HG02981 (cell line): ENCODE measurements around the gene SLC9C1.
"Not testable (repeated sequence)": the region's sequence is repeated elsewhere in the genome, so short reads cannot be mapped to it uniquely, and the experiment has no call there.

Experiments used
- ATAC-seq: cut with Tn5 transposase; IDR thresholded peaks from one replicate; pipeline ENCODE4 v1.9.1; 2021; ENCODE audit warnings: mild to moderate bottlenecking, moderate library complexity; ENCODE audit not compliant: unreplicated experiment

Gene SLC9C1

DNA sequence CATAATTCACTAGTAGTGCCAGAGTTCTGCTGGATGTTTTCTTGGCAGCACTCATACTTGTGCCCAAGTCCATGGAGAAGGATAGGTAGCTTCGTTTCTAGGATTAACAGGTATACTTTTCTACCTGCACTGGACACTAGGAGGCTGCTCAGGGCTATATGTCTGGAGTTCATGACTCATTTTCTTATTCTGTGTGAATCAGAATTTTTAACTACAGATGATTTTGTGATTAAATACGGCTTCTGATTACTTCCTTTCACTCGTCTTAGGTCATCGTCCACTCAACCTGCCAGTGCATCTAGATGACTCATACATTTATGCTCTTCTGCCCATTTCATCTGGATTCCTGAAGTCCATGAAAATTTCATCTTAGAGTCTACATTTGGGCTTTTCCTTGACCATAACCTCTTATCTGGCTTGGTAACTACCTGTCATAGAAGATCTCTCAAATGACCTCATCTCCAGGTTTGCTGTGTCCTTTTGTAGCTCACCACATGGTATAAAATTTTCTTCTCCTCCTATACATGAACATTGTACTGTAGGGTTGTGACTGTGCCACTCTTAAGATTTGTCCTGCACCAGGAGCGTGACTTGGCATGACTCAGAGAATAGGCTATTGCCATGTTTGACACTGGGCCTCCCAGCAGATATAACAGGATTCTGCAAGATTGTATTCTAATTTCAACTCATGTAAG is 94.2 kb downstream of the SLC9C1 start:
- ATAC-seq: no peak

DNA sequence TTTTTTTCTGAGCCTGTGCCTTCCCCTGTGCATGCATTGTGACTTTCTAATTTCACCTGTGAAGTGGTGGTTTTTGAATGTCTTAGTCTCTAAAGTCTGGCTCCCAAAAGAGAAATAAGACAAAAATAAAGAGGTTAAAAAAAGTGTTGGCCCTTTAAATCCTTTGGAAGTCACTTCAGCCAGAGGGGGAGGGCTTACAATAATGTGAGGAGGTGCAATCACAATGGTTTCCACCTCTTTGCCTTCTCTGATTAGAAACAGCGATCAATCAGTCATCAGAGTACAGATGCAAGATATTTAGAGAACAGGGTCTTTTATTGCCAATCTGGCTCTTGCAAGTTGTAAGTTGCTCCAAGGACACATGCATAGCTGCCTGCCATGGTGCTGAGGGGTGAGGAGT is 96.9 kb downstream of the SLC9C1 start:
- ATAC-seq: no peak

DNA sequence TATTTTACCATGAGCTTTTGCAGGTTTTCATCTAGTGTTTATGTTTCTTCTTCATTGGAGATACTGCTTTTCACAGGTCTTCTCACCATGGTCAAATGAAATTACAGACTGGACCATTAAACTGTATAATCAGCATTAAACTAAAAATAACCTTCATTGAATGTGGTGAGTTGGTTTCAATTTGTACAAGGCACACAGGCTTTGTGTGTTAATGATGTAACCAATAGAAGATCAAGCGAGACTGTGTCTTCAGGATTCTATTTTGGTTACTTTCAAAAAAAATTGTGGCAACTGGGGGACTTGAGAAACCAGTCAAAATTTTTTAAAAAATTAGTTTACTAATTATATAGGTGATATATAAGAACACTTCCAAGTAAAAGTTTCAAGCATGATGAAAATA is 106.7 kb downstream of the SLC9C1 start:
- no peak for ATAC-seq

DNA sequence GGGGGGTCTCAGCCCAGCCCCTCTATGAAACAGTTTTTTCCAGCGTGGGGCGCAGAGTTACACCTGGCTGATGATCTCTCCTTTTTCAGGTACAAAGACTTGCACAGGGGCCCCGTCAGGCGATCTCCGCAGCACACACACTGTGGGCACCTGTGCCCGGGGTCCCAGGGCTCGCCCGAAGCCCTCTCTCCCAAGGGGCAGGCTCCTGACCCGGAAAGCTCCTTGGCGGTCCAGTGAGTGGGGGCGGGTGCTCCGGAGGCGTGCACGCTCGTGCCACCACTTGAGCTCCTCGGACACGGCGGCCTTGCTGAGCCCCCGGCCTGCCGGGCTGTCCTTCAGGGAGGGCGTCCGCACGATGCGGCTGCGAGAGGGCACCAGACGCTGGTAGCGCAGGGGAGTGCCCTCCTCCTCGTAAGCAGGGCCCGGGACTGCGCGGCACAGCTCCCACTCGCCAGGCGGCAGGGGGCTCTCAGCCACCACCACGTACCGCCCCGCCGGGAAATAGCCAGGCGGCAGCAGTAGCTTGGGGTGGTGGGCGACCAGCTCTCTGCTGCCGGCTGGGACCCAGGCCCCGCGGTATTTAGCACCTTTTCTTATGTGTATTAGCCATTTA is 108.5 kb downstream of the SLC9C1 start:
- not testable (repeated sequence) for ATAC-seq

DNA sequence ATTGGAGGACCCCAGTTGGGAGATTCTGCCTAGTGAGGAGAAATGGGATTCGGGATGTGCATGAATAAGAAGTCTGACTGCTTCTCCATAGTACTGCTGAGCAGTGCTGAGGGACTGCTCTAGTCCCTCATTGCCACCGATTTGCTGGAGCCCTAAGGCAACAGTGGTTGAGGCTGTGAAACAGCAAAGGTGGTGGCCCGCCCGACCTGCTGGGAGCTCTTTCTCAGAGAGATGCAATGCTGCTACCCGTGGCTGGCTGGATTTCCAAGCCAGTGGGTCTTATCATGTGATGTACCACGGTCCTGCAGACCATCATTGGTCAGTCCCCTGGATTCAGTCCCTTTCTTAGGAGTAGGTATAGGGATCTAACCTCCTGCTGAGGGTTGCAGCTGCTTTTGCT is 118.4 kb downstream of the SLC9C1 start:
- no peak for ATAC-seq

DNA sequence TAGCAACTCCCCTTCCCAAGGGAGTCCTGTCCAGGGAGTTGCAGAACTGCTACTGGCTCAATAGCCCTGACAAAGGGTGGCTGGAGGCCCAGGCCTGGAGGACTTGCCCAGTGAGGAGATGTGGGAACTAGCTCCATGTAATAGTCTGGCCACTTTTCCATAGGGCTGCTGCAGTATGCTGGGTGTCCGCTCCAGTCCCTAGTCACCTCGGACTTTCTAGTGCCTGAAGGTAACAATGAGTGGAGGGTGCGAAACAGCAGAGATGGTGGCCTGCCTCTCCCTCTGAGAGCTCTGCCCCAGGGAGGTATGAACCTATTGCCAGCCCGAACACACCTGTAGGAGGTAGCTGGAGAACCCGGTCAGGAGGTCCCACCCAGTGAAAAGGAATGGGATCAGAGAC is 119.0 kb downstream of the SLC9C1 start:
- no peak for ATAC-seq

DNA sequence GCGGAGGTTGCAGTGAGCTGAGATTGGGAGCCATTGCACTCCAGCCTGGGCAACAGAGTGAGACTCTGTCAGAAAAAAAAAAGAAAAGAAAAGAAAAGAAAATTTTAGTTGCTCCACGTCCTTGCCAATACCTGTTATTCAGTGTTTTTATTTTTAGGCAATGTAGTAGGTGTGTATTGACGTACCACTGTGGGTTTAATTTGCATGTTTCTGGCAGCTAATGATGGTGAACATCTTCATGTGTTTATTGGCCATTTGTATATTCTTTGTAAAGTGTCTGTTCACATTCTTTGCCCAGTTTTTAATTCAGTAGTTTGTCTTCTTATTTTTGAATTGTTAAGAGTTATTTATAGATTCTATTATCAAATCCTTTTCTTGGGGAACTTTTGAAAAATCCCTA is 122.9 kb downstream of the SLC9C1 start:
- ATAC-seq: no peak

DNA sequence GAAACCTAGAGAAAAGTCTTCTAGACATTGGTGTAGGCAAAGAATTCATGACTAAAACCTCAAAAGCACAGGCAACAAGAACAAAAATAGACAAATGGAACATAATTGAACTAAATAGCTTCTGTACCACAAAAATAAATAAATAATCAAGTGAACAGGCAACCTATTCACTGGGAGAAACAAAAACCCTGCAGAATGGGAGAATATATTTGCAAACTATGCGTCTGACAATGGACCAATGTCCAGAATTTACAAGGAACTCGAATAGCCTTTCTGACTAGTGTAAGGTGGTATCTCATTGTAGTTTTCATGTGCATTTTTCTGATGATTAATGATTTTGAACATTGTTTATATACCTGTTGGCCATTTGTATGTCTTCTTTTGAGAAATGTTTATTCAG is 124.0 kb downstream of the SLC9C1 start:
- no peak for ATAC-seq

DNA sequence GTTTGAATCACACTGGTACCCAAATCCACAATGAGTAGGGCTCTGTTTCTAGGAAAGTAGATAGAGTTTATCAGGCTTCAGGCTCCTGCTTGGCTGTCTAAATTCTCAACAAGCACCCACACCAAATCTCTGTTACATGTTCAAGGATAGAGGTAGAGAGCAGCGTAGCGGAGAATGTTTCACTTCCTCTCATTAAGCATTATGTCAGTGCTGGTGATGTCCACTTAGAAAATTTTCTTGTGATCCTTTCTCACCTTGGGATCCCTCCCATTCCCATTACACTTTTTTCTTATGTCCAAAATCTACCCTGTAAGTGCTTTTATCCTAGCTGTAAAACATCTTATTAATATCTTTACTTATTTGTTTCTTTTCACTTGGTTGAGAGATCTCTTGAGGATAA is 126.3 kb downstream of the SLC9C1 start:
- peak; percentile 76 for ATAC-seq

DNA sequence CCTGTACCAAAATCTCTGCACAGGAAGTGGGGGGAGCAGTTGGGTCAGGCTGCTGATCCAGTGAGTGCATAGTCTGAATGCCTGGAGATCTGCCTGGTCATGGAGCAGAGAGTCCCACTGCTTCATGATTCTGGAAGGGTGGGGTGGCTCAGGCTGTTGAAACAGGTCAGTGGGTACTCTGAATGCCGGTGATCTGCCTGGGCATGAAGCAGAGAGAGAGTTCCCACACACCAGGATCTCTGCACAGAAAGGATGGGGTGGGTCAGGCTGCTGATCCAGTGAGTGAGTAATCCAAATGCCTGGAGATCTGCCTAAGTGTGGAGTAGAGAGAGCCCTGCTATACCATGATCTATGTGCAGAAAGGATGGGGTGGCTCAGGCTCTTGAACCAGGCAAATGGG is 144.9 kb downstream of the SLC9C1 start:
- ATAC-seq: no peak

DNA sequence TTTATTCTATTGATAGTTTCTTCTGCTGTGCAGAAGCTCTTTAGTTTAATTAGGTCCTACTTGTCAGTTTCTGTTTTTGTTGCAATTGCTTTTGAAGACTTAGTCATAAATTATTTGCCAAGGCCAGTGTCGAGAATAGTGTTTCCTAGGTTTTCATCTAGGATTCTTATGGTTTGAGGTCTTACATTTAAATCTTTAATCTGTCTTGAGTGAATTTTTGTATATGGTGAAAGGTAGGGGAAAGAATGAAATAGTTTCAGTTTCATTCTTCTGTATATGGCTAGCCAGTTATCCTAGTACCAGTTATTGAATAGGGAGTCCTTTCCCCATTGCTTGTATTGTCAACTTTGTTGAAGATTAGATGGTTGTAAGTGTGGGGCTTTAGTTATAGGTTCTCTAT is 150.3 kb downstream of the SLC9C1 start:
- no peak for ATAC-seq

DNA sequence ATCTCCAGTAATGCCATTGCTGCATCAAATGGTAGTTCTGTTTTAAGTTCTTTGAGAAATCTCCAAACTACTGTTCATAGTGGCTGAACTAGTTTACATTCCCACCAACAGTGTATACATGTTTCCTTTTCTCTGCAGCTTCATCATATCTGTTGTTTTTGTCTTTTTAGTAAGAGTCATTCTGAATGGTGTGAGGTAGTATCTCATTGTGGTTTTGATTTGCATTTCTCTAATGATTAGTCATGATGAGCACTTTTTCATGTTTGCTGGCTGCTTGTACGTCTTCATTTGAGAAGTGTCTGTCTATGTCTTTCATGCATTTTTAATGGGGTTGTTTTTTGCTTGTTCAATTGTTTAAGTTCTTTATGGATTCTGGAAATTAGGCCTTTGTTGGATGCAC is 150.8 kb downstream of the SLC9C1 start:
- ATAC-seq: peak; percentile 72

DNA sequence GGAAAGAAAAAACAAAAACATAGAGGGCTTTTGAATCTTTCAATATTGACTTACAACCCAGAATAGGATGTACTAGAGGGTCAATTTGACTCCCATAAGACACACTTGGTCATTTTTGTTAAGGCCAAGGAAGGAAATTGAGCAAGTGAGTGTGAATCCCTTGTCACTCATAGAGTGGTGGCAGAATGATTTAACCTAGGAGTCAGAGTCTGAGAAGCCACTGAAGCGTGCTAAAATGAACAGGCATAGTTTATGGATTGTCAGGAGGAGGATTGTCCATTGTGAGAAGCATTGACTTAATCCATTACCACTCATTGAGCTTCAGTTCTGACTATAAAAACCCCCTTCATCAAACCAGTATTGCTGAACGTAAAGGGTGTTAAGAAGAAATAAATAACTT is 152.7 kb downstream of the SLC9C1 start:
- no peak for ATAC-seq

DNA sequence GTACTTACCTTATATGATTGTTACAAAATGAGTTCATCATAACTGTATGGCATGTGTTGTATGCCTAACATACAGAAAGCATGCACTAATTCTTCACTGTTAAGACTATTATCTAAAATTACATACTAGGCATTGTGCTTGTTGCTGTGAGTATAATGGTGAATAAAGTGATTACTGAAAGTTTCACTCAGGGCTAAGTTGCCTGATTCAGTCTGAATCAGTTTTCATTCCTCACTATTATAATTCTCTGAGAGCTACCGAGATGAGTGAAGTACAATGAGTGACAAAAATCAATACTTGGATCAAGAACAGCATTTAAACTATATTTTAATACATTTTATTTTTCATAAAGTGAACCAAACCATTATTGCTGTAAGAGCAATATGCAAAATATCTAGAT is 153.4 kb downstream of the SLC9C1 start:
- ATAC-seq: no peak

DNA sequence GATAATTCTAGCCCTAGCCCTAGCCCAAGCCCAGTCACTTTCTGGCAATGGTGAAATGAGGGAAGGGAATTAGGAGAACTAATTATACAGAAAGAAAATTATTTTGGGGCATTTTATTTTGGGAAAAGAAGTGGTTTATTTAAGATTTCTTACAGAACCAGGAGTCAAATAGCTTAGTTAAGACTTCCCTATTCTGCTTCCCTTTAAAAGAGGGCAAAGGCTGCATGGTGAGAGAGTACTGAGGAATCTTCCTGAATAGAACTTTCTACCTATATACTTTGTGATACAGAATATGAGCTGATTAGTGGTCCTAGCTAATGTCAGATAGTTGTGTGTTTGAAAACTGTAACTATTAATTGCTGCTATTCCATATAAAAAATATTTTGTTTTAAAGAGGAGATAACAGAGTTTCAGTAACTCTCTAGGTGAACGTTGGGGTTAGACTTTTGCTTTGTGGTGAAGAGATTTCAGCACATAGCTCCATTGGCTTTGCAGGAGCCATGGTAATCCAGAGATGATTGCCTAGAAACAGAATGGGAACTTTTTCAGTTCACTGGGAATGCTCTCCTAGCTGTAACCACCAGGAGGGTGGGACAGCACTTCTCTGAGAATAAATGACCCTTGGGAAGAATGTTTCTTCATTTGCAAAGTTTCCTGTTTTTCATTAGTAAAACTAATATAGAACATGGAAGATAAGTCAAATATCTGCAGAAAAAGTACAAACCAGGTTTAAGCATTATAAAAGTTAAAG is 155.6 kb downstream of the SLC9C1 start:
- no peak for ATAC-seq

DNA sequence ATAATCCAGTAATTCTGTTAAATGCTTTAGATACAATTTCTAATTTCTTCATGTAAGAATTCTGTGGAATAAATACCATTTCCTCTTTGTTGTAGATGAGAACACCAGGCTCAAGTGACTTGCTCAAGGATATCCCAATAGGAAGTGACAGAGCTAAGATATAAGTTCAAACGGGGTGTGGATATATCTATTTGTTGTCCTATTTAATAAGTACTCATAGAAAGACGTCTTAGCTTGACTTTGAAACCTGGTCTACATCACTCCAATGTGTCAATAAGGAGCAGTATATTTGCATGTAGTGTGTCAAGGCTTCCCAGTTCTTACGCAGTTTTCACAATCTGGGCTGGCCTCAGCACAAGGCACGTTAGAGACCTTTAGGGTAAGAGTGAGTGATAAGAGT is 156.2 kb downstream of the SLC9C1 start:
- ATAC-seq: no peak

DNA sequence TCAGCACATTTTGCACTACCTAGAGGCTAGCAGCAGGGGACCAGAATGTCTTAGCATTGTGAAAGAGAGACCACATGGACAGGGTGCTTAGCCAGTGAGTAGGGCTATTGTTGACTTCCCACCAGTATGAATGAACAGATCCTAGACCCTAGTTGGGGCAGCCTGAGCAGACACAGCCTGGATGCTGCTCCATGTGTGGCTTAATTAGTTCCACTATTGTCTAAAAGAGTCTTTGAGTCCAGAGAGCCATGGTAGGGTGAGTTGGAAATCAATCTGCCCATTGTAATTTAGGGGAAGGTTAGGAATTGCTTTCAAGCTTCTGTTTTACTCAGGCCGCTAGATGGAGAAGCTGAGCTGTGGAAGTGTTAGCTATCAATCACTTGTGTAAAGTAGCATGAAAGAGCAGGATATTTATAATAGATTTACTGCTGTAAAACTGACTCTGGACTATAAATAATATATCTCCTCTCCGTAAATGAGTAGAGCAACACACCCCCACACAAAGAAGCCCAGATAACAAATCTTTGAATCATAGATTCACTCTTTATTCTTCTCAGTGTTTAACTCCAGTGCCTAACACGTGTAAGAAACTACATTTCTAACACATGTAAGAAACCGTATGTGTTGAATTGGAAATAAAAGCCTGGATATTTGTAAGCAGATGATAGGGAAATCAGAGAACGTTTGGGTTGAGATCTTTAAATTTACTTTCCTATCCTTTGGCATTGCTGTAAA is 156.9 kb downstream of the SLC9C1 start:
- ATAC-seq: peak; percentile 20

DNA sequence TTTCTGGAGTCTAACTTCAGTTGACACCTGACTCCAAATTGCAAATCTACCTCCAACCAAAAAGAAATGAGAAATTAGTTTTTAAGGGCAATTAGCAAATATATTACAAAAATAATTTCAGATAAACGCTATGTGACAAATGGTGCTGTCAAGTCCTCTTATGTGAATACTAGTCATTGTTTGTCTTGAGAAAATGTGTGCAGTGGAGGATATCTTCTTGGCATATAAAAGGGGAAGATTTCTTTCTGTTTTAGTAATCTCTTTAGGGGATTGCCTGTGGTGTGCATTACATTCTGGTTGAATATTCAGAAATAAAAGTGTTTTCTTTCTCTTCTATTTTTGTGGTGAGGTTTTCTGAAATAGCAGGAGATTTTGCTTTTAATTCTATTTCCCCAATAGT is 158.0 kb downstream of the SLC9C1 start:
- ATAC-seq: no peak

DNA sequence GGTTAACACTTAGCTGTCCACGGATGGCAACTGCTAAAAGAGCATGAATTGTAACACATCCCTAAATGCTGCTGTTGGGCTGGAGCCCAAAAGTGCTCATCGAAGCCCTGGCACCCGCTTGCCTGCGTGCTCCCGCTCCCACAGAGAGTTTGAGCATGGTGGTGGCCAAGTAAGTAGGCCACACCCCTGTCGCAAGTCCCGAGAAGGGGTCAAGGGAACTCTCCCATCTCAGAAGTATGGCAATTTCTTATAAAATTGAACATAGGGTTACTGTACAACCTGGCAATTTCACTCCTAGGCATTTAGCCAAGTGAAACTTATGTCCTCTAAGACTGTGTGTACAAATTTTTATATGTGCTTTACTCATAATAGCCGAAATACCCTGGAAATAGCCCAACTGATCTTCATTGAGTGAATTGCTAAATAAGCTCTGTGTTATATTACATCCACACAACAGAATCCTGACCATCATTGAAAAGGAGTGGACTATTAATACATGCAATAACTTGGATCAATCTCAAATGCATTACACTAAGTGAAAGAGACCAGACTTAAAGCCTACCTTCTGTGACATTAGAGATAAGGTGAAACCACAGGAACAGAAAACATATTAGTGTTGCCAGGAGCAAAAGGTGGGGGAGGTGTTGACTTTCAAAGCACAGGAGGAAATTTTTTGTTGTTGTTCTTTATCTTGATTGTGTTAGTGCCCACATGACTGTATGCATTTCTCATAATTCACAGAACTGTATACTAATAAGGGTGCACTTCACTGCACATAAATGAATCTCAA is 159.5 kb downstream of the SLC9C1 start:
- no peak for ATAC-seq

DNA sequence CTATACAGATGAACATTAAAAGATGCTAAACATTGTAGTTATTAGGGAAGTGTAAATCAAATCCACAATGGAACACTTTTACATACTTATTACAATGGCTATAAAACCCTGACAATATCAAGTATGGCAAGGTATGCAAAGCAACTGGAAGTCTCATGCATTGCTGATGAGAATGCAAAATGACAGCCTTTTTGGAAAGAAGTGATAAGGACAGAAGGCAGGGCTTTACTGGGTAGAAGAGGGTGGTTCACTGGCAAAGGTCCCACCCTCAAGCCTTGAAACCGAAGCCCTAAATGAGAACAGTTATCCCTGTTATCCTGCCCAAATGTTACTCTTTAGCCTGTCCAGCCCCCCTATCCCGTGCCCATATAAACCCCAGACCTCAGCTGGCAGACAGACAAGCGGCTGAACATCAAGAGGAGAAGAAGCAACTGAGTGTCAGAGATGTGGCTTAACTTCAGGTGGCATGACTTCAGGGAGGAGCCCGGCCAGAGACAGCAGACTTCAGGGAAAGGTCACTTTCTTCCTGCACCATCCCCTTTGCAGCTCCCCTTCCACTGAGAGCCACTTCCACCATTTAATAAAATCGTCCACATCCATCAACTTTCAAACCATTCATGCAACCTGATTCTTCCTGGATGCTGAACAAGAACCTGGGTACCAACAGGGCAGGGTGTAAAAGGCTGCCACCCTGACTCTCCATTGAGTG is 160.2 kb downstream of the SLC9C1 start:
- no peak for ATAC-seq
